GM21529 (cell line): Measurements from ENCODE around the gene LMNTD1.
"Not testable (repeated sequence)": the region's sequence is repeated elsewhere in the genome, so short reads cannot be mapped to it uniquely, and the experiment has no call there.

ENCODE experiments used
- ATAC-seq: cut with Tn5 transposase; IDR thresholded peaks from one replicate; pipeline ENCODE4 v1.9.1; 2021; ENCODE audit not compliant: unreplicated experiment

The LMNTD1 gene, protein sequence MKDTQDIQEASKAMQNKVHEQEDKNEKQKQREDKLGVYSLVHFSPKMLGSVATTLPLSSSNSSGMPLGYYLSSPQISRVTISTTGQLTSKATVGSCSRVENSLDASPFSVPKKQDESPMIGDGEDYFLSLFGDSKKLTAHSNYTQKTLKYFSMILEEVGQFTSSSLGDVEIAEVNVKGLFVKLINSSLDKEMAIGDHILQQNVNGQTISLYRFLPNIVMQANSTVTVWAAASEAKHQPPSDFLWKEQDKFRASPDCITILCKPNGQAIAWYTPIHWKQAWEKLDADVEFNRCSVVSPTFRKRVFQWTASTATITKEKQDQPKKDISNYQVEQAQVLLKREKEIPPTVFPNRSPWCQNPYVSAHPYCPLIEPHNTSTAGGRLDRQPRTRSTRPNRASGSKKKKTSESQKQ

DNA sequence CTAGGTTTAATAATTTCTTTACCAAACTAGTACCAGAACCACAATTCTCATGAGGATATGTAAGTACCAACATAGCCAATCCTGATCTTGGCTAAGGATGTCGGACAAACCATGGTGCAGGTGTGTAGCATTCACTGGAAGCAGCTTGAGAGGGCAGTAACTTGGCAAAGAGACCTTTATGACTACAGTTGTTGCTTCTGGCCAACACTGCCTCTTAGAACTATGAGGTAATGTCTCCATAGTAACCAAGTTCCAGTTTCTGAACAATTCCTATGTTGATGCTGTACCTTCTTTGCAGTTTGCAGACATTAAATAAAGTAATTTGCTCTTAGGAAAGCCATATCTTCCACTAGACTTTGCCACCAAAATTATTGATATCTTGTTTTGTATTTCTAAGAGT lies at the start of gene LMNTD1:
LMNTD1 (minus strand) TSS at position 186 of the 400 bp plus-strand sequence. CDS start 324 bp downstream, outside the sequence.
- ATAC-seq = no peak

DNA sequence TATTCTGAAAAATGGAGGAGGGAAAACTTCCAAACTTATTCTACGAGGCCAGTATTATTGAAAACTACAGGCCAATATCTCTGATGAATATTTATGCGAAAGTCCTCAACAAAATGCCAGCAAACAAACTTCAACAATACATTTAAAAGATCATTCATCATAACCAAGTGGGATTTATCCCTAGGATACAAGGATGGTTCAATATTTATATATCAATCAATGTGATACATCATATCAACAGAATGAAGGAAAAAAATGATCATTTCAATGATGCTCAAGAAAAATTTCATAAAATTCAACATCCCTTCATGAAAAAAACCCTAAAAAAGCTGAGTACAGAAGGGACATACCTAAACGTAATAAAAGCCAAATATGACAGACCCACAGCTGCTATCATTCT lies 45.9 kb upstream of the LMNTD1 start:
- no peak for ATAC-seq

DNA sequence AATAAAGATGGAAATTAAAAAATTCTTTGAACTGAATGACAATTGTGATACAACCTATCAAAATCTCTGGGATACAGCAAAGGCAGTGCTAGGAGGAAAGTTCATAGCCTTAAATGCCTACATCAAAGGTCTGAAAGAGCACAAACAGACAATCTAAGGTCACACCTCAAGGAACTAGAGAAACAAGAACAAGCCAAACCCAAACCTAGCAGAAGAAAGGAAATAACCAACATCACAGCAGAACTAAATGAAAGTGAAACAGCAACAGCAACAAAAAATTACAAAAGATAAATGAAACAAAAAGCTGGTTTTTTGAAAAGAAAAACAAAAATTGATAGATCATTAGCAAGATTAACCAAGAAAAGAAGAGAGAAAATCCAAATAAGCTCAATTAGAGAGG lies 42.4 kb upstream of the LMNTD1 start:
- not testable (repeated sequence) for ATAC-seq

DNA sequence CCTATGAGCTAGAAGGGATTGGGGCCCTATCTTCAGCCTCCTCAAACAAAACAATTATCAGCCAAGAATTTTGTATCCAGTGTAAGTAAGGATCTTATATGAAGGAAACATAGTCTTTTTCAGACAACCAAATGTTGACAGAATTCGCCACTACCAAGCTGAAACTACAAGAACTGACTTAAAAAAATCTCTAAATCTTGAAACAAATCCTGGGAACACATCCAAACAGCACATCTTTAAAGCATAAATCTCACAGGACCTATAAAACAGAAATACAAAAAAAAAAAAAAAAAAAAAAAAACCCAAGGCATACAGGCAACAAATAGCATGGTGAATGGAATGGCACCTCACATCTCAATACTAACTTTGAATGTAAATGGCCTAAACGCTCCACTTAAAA lies 41.3 kb upstream of the LMNTD1 start:
- ATAC-seq = no peak

DNA sequence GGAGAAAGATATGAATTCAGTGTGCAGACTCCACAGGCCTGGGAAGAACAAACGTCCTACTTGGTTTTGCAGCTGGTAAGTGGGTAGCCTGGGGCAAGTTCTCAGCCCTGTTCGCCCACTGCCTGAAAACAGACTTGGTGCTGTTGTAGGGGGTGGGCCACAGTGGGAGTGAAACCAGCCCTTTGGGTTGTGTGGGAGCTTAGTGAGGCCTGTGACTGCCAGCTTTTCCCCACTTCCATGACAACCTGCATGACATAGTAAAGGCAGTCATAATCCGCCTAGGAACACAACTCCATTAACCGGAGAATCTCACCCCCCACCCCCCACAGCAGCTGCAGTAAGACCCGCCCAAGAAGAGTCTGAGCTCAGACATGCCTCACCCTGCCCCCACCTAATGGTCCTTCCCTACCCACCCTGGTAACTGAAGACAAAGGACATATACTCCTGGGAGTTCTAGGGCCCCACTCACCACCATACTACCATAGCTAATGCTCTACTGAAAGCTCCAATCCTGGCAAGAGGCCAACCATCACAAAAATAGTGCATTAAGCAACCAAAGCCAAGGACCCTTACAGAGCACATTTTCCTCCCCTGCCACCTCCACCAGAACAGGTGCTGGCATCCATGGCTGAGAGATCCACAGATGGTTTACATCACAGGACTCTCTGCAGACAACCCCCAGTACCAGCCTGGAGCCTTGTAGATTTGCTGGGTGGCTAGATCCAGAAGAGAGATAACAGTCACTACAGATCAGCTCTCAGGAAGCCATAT lies 39.8 kb upstream of the LMNTD1 start:
- no peak for ATAC-seq

DNA sequence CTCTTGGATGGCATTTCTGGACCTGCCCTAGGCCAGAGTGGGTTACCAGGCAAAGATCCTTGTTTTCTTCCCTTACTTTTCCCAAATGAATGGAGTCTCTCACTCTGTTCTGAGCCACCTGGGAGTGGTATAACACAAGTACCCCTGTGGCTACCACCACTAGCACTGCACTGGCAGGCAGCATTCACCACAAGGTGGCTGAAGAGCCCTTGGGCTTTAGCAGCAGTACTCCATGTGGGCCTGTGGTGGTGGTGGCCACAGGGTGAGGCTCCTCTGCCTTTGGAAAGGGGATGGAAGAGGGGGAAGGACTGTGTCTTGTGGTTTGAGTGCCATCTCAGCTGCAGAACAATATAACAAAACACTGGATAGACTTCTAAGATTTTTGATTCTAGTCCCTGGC lies 38.1 kb upstream of the LMNTD1 start:
- no peak for ATAC-seq

DNA sequence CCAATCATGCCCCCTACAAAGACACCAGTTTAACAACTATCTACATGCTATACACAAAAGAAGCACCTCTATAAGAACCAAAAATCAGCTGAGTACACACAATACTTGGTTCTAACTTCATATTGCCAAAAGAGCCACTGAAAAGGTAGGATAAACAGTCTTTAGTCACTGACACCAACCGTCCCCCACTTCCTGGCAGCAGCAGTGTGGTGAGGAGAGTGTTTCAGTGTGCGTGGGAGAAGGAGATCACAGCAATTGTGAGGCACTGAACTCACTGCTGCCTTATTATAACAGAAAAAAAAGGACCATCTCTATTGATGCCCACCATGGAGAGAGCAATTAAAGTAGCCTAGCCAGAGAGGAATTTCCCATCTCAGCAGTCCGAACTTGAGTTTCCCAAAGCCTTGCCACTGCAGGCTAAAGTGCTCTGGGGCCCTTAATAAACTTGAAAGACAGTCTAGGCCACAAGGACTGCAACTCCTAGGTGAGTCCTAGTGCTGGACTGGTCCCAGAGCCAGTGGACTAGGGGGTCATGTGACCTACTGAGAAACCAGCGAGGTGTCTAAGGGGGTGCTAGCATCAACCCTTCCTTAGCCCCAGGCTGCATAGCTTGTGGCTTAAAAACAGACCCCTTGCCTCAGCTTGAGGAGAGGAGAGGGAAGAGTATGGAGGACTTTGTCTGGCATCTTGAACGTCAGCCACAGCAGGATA lies 37.1 kb upstream of the LMNTD1 start:
- no peak for ATAC-seq

DNA sequence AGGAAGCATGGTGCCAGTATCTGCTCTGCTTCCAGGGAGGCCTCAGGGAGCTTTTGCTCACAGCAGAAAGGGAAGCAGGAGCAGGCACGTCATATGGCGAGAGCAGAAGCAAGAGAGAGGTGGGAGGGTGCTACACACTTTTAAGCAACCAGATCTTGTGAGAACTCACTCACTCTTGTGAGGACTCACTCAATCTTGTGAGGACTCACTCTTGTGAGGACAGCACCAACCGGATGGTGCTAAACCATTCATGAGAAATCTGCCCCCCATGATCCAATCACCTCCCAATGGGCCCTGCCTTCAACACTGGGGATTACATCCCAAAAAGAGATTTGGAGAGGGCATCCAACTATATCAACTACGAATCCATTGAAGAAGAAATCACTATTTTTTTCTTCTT lies 34.3 kb upstream of the LMNTD1 start:
- no peak for ATAC-seq

DNA sequence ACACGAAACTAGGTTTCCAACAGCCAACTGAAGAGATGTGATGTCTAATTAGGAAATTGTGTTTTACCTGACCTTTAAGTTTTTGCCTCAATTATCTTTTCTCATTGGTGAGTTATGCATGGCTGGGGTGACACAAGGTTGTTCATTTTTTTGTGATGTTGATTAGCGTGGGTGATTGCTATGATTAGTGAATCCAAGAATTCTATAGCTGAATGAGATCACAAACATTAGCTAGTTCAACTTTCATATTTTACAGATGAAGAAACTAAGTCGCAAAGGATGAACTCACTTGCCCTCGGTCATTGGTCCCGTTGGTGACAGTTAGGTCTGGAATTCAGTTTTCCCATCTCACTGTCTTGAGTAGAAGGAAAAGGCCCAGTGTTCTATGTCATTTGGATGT lies 32.6 kb upstream of the LMNTD1 start:
- no peak for ATAC-seq

DNA sequence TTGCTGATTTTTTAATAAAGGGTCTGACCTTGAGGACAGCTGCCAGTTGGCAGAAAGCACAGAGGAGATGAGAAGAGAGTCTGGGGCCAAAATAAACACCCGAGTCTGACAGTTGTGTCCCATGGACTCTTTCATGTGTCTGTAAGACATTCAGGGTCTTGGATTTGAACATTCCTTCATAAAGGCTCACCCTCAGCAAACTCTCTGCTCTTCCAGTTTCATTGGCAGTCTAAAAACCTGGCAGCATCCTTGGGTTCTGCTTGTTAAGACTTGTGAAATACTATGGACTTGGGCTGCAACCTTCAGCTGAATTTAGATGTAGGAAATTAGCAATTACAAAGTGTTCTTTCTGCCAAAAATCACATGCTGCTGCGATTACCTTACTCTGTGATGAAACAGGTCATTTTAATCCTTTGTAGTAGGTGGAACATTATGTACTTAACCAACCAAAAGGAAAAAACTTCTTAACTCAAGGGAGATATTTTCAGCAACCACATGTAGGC lies 32.0 kb upstream of the LMNTD1 start:
- ATAC-seq = no peak

DNA sequence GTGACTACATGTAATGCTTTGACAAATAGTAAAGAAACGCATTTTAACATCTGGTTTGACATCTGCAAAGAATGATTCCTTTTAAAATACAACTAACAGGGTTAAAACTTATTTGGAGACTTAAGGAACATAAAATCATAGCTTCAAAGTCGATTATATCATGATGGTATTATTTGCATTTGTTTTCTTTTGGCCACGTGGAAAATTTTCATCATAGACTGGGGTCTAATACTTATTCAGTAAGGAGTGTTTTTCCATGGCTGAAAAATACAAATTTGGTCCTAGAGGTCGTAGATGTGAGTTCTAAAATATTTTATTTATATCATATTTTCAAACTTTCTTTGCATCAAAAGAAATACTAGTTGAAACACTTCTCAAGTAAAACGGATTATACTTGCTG lies 31.5 kb upstream of the LMNTD1 start:
- ATAC-seq = no peak

DNA sequence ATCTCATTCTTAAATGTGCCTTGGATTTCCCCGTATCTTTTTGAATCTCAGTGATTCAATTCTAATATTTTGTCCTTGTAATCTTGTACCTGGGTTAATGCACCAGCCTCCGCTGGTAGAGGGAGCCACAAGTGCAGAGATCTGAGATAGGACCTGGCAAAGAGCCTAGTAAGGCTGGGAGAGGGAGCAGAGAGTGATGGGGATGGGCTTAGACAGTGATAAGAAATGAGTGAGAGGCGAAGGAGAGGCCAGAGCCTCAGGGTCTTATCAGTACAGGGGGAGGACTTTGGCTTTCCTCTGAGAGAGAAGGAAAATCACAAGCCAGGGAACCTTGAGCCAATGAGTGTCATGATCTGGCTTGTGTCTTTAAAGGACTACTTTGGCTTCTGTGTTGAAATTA lies 30.5 kb upstream of the LMNTD1 start:
- ATAC-seq = no peak

DNA sequence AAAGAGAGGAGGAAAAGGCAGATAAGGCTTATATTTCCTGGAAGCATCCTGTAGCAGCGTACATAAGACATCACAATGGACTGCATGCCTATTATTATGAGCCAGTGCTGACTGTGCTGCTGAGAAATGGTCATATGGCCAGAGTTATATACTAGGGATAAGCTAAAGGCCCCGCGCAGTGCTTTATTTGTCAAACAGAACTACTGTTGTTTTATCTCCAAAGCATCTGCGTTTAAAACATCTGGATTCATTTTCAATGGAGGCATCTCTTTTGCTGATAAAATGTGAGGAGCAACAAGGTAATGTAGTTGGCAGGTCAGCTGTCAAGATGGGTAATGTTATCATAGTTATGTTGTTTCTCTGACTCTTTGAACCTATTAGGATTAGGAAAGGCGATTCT lies 28.0 kb upstream of the LMNTD1 start:
- no peak for ATAC-seq

DNA sequence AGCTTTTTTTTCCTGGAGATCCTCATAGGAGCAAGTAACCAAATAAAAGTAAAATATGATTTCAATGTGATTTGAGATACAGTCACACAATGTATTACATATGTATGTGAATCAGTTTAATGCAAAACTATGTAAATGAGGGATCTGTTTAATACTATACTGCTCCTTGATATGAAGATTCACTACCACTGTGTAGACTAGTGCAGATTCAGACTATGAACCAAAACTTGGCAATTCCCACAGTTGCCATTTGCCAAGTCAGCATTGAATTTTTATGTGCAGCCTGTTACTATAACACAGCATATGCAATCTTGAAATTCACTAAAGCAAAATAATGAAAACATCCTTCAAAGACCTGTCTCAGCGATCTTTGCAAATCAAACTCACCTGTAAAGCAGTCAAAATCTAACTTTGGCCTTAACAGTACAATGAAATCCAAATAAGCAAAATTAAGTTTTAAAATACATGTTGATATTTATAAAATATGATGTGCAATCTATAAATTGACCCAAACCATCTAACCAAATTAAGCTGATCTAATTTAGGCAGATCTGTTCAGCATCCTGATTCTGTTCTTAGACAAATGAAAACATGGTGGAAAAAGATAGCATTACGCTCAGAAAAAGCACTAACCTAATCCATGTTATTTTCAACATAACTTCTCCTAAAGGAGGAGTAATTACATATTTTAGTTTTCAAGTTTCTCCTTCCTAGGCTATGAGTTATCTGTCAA lies 25.5 kb upstream of the LMNTD1 start:
- ATAC-seq = no peak

DNA sequence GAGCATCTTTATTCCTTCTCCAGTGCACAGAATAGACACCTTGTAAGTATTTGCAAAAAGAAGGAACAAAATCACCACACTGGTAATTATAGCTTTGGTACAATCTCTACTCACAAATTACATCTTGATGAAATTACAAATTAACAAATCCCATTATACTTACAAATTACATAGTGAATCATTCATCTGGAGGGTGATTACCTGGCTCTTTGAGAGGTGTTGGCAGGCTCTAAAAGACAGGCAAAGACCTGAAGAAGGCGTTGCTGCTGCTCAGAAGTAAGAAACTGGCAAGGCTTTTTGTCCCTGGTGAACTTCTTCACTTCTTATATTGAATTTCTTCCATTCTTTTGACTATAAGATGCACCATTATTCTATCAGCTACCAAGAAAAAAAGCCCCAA lies 21.7 kb upstream of the LMNTD1 start:
- no peak for ATAC-seq

DNA sequence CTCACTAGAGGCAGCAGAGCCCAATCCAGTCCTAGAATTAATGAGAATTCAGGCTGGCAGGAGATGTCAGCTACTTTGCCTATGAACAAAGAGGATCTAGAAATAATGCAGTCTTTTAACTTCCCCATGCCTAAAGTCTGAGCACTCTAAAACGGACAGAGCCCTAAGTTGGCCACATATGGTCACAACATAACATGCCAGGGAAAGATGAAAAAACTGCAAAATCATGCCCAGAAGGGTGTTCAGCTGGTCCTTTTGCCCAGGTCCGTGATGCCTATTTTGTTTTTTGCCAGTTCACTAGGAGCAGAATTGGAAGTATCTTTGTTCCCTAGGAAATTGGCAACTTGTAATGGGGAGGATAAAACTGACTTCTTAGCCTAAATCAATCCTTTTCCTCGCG lies 20.3 kb upstream of the LMNTD1 start:
- no peak for ATAC-seq

DNA sequence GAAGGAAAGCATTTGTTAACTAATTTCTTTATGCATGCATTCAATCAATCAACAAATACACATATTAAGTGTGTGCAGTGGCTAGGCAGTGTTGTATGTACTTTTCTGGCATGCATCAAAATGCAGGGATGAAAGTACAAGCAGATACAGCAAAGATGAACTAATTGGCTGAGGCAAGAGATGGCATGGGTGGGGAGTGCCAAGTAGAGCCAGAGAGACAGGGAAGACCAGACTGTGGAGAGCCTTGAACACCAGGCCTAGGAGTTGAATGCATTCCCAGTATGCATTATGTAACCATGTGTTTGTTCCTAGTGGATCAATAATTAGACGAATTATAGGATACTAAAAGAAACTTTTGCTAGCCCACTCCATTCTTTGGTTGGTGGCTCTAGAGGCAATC lies 17.3 kb upstream of the LMNTD1 start:
- no peak for ATAC-seq

DNA sequence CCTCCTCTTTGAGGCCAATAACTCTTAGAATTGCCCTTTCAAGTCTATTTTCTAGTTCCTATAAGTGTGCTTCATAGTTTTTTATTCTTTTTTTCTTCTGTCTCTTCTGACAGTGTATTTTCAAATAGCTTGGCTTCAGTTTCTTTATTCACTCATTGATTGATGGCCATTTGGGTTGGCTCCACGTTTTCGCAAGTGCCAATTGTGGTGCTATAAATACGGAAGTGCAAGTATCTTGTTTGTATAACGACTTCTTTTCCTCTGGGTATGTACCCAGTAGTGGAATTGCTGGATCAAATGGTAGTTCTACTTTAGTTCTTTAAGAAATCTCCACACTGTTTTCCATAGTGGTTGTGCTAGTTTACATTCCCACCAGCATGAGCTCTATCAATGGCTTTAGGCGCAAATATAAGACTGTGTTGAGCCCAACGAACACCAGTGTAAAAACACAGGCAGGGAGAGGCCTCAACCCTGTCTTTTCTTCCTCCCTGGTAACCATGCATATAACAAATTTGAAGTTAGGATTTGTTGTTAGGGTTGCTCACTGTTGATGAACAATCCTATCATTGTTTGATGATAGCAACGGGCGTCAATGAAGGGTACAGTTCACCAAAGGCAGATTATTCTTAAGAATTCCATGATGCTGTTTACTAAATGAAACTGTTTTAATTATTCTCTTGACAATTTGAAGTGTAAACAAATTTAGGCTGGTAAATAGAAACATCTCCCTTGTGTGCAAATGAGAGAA lies 13.3 kb upstream of the LMNTD1 start:
- no peak for ATAC-seq

DNA sequence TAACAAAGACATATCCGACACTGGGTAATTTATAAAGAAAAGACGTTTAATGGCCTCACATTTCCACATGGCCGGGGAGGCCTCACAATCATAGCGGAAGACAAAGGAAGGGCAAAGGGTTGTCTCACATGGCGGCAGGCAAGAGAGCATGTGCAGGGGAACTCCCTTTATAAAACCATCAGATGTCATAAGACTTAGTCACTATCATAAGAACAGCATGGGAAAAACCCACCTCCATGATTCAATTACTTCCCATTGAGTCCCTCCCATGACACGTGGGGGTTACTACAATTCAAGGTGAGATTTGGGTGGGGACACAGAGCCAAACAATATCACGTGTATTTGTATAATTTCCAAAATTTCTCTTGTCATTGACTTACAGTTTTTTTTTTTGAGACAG lies 5.5 kb upstream of the LMNTD1 start:
- no peak for ATAC-seq

DNA sequence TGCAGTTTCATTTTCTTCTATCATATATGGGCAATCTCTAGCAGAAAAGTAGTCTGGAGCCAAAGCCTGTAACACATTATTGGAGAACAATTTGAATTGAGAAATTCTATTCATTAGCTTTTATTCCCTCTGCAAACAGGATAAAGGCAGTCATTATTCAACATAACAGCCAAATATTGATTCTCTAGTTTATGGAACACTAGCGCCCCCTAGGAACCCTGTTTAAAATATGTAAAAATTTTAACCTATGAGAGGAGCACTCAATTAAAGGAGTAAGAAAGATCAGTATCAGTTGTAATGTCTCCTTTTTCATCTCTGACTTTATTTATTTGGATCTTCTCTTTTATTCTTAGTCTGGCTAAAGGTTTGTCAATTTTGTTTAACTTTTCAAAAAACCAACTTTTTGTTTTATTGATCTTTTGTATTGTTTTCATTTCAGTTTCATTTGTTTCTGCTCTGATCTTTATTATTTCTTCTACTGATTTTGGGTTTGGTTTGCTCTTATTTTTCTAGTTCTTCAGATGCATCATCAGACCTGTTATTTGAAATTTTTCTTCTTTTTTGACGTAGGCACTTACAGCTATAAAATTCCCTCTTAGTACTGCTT lies 4.8 kb upstream of the LMNTD1 start:
- no peak for ATAC-seq
